CD8-positive, alpha-beta memory T cell (primary cell): ENCODE data around the gene RTP2. TPM values are rescaled to one million over a fixed set of nuclear protein-coding genes. Genes with fewer than 3 reads are reported as not detected.

Source experiments
- CTCF ChIA-PET: fragments of 350-600 bp; sonication (Branson Sonifier 250); formaldehyde crosslinking; loops from one replicate; lab custom pipeline; 2021; ENCODE audit warnings: antibody characterized with exemption; lab: Charles Lee
- POLR2A ChIA-PET: fragments of 350-600 bp; sonication (Branson Sonifier 250); formaldehyde crosslinking; loops from one replicate; lab custom pipeline; 2021; ENCODE audit warnings: antibody characterized with exemption; lab: Charles Lee
- DNase-seq, 5 donors: peaks; one replicate each; pipeline versions ENCODE4 v3.0.0 to v3.0.0-alpha.2; 2020 to 2022; ENCODE audit warnings: mixed read lengths in 1 of 5
- H3K27ac ChIP-seq: one replicate; pipeline ENCODE4 v1.7.0; 2013; ENCODE audit warnings: low read depth, mild to moderate bottlenecking, low read length, moderate library complexity
- H3K27me3 ChIP-seq: 2 replicates; pipeline ENCODE4 v1.7.0; 2013; ENCODE audit warnings: low read length, mild to moderate bottlenecking; ENCODE audit not compliant: insufficient read depth, poor library complexity, severe bottlenecking
- H3K36me3 ChIP-seq: 2 replicates; pipeline ENCODE4 v1.7.0; 2013; ENCODE audit warnings: mild to moderate bottlenecking, low read length, moderate library complexity; ENCODE audit not compliant: insufficient read depth
- H3K4me1 ChIP-seq: 2 replicates; pipeline ENCODE4 v1.7.0; 2013; ENCODE audit warnings: mild to moderate bottlenecking, low read length, moderate library complexity; ENCODE audit not compliant: insufficient read depth
- H3K4me3 ChIP-seq: 2 replicates; pipeline ENCODE4 v1.7.0; 2013; ENCODE audit warnings: mild to moderate bottlenecking, low read length
- H3K9me3 ChIP-seq: 2 replicates; pipeline ENCODE4 v1.7.0; 2013; ENCODE audit warnings: mild to moderate bottlenecking, low read length
- H3K27ac Mint-ChIP-seq, 8 donors: one replicate each; pipeline ENCODE4 v1.8.0; 2020 to 2021; ENCODE audit warnings: mixed read lengths in 8 of 8, mild to moderate bottlenecking in 6 of 8, inconsistent platforms in 3 of 8, moderate library complexity in 3 of 8
- H3K27me3 Mint-ChIP-seq, 2 donors: one replicate each; pipeline ENCODE4 v1.8.0; 2020 to 2021; ENCODE audit warnings: mixed read lengths in 2 of 2, mild to moderate bottlenecking in 1 of 2, moderate library complexity in 1 of 2
- H3K36me3 Mint-ChIP-seq, 3 donors: one replicate each; pipeline ENCODE4 v1.8.0; 2020 to 2021; ENCODE audit warnings: mixed read lengths in 3 of 3, inconsistent platforms in 1 of 3, mild to moderate bottlenecking in 1 of 3
- H3K4me1 Mint-ChIP-seq, 3 donors: one replicate each; pipeline ENCODE4 v1.8.0; 2020 to 2021; ENCODE audit warnings: mixed read lengths in 3 of 3, inconsistent platforms in 1 of 3, mild to moderate bottlenecking in 1 of 3
- H3K4me3 Mint-ChIP-seq, 7 donors: one replicate each; pipeline ENCODE4 v1.8.0; 2020 to 2021; ENCODE audit warnings: mixed read lengths in 7 of 7, mild to moderate bottlenecking in 6 of 7, moderate library complexity in 4 of 7, inconsistent platforms in 2 of 7
- H3K9me3 Mint-ChIP-seq, 5 donors: one replicate each; pipeline ENCODE4 v1.8.0; 2020 to 2022; ENCODE audit warnings: mixed read lengths in 5 of 5, mild to moderate bottlenecking in 3 of 5, moderate library complexity in 2 of 5, inconsistent platforms in 1 of 5
- polyA plus RNA-seq: library from polyadenylated mRNA; unstranded; fragments of 300-500 nt; fragmentation: Illumina TruSeq; gene quantifications from one replicate; pipeline ENCODE4 v1.2.3, GENCODE V29; 2021
- total RNA-seq, 2 experiments: library from RNA; stranded (reverse); gene quantifications; one replicate each; pipeline ENCODE4 v1.2.3, GENCODE V29; 2021

Gene RTP2
- total and polyA plus RNA-seq, 3 experiments from 2014 or later, result not detected

- POLR2A ChIA-PET, result interaction anchor here (0.6 to 1.1 kb wide), 9 partner anchors 369 to 1815 kb away, joined by 3 to 7 read pairs (median 5); partner anchors contain the start of gene RTP4
- peaks cover 21% of the 10 kb centered on the region for H3K4me1 ChIP-seq
- Mint-ChIP-seq H3K9me3 (peaks cover 0 to 2% (median 0%) of the 10 kb centered on the region in 5 donors), H3K4me1 (peaks cover 32 to 48% (median 46%) of the 10 kb centered on the region in 3 donors), H3K27me3 (peaks cover 0 to 9% of the 10 kb centered on the region in 2 donors), H3K36me3 (peaks cover 0 to 37% (median under 1%) of the 10 kb centered on the region in 3 donors), H3K27ac (peak overlapping the region; percentile 44 to 100 (median 94)), H3K4me3 (peak overlapping the region; percentile 91 to 99 (median 98))
- H3K27ac ChIP-seq, result no peak overlapping the region
- no peaks in the 10 kb centered on the region for H3K36me3 ChIP-seq
- no peak for DNase-seq
- no peaks in the 10 kb centered on the region for H3K27me3 ChIP-seq
- no peak overlapping the region for H3K4me3 ChIP-seq
- CTCF ChIA-PET, result interaction anchor here (0.7 to 6.4 kb wide), 9 partner anchors 121 to 1407 kb away, joined by 3 to 298 read pairs (median 54); no protein-coding TSS in a partner anchor
- H3K9me3 ChIP-seq, result no peaks in the 10 kb centered on the region
Measured at GRCh38 chr3:187737006-187737367, 34.6 kb upstream of the RTP2 start.

- Mint-ChIP-seq H3K9me3 (peaks cover 0 to 2% (median 0%) of the 10 kb centered on the region in 5 donors), H3K36me3 (peaks cover 0 to 42% (median 6%) of the 10 kb centered on the region in 3 donors), H3K4me1 (peaks cover 27 to 43% (median 41%) of the 10 kb centered on the region in 3 donors), H3K4me3 (peak overlapping the region; percentile 91 to 99 (median 98)), H3K27me3 (peaks cover 0 to 9% of the 10 kb centered on the region in 2 donors), H3K27ac (peak overlapping the region; percentile 47 to 100 (median 94))
- POLR2A ChIA-PET, result interaction anchor here (0.6 to 1.1 kb wide), 6 partner anchors 660 to 1814 kb away, joined by 3 to 7 read pairs (median 4); no protein-coding TSS in a partner anchor
- Histone ChIP-seq H3K9me3 (no peaks in the 10 kb centered on the region), H3K4me1 (peaks cover 16% of the 10 kb centered on the region), H3K4me3 (no peak overlapping the region), H3K36me3 (no peaks in the 10 kb centered on the region), H3K27me3 (no peaks in the 10 kb centered on the region), H3K27ac (no peak overlapping the region)
- no peak for DNase-seq
- CTCF ChIA-PET, result interaction anchor here (0.7 to 6.4 kb wide), 6 partner anchors 601 to 1408 kb away, joined by 3 to 298 read pairs (median 104); no protein-coding TSS in a partner anchor
Measured at GRCh38 chr3:187736418-187736871, 34.1 kb upstream of the RTP2 start.

GRCh38 chr3:187735837-187736236 is 33.5 kb upstream of the RTP2 start:
- Histone ChIP-seq H3K4me1 (peaks cover 16% of the 10 kb centered on the region), H3K36me3 (no peaks in the 10 kb centered on the region), H3K4me3 (no peak overlapping the region), H3K9me3 (no peaks in the 10 kb centered on the region), H3K27ac (no peak overlapping the region), H3K27me3 (no peaks in the 10 kb centered on the region)
- peak overlapping the region in 6 of 8 donors; percentile 30 to 99 (median 66) for H3K27ac Mint-ChIP-seq
- peaks cover 0 to 2% (median 0%) of the 10 kb centered on the region in 5 donors for H3K9me3 Mint-ChIP-seq
- DNase-seq, result no peak
- peaks cover 0 to 46% (median 6%) of the 10 kb centered on the region in 3 donors for H3K36me3 Mint-ChIP-seq
- CTCF ChIA-PET, result interaction anchor here (5.9 to 6.4 kb wide), 2 partner anchors 1013 to 1219 kb away, joined by 178 to 298 read pairs; no protein-coding TSS in a partner anchor
- POLR2A ChIA-PET, result no interaction called here
- H3K27me3 Mint-ChIP-seq, result peaks cover 0 to 9% of the 10 kb centered on the region in 2 donors
- H3K4me3 Mint-ChIP-seq, result peak overlapping the region in 3 of 7 donors; percentile 29 to 92 (median 81)
- peaks cover 21 to 38% (median 37%) of the 10 kb centered on the region in 3 donors for H3K4me1 Mint-ChIP-seq

GRCh38 chr3:187735383-187735782 is 33.0 kb upstream of the RTP2 start:
- ChIA-PET POLR2A (no interaction called here), CTCF (interaction anchor here (6.4 kb wide), 1 partner anchor 1219 kb away, joined by 298 read pairs; no protein-coding TSS in a partner anchor)
- H3K27me3 Mint-ChIP-seq, result peaks cover 0 to 9% of the 10 kb centered on the region in 2 donors
- H3K9me3 Mint-ChIP-seq, result peaks cover 0 to 2% (median 0%) of the 10 kb centered on the region in 5 donors
- H3K9me3 ChIP-seq, result no peaks in the 10 kb centered on the region
- DNase-seq, result no peak
- peaks cover 0 to 50% (median 9%) of the 10 kb centered on the region in 3 donors for H3K36me3 Mint-ChIP-seq
- H3K27me3 ChIP-seq, result no peaks in the 10 kb centered on the region
- H3K4me3 ChIP-seq, result no peak overlapping the region
- peak overlapping the region in 5 of 8 donors; percentile 9 to 99 (median 66) for H3K27ac Mint-ChIP-seq
- H3K4me3 Mint-ChIP-seq, result peak overlapping the region in 1 of 7 donors; percentile 92
- peaks cover 16 to 34% (median 33%) of the 10 kb centered on the region in 3 donors for H3K4me1 Mint-ChIP-seq
- peaks cover 13% of the 10 kb centered on the region for H3K4me1 ChIP-seq
- no peaks in the 10 kb centered on the region for H3K36me3 ChIP-seq
- H3K27ac ChIP-seq, result no peak overlapping the region

- H3K27ac Mint-ChIP-seq, result peak overlapping the region in 2 of 8 donors; percentile 9 to 99
- peaks cover 0 to 9% of the 10 kb centered on the region in 2 donors for H3K27me3 Mint-ChIP-seq
- peaks cover 8% of the 10 kb centered on the region for H3K4me1 ChIP-seq
- peaks cover 0 to 2% (median 0%) of the 10 kb centered on the region in 5 donors for H3K9me3 Mint-ChIP-seq
- ChIA-PET CTCF (interaction anchor here (0.9 to 1.2 kb wide), 3 partner anchors 12 to 1222 kb away, joined by 3 to 4 read pairs (median 4); no protein-coding TSS in a partner anchor), POLR2A (no interaction called here)
- H3K36me3 Mint-ChIP-seq, result peaks cover 0 to 56% (median 14%) of the 10 kb centered on the region in 3 donors
- peak overlapping the region in 2 of 7 donors; percentile 27 to 92 for H3K4me3 Mint-ChIP-seq
- H3K4me1 Mint-ChIP-seq, result peaks cover 12 to 30% (median 28%) of the 10 kb centered on the region in 3 donors
- DNase-seq, result no peak
- H3K36me3 ChIP-seq, result no peaks in the 10 kb centered on the region
- no peak overlapping the region for H3K4me3 ChIP-seq
- H3K27ac ChIP-seq, result no peak overlapping the region
- no peaks in the 10 kb centered on the region for H3K27me3 ChIP-seq
- H3K9me3 ChIP-seq, result no peaks in the 10 kb centered on the region
Measured at GRCh38 chr3:187734841-187735240, 32.5 kb upstream of the RTP2 start.

- H3K4me3 ChIP-seq, result no peak overlapping the region
- POLR2A ChIA-PET, result no interaction called here
Measured at GRCh38 chr3:187733371-187733770, 31.0 kb upstream of the RTP2 start.

GRCh38 chr3:187729598-187729997 is 27.2 kb upstream of the RTP2 start:
- peaks cover 37% of the 10 kb centered on the region for H3K36me3 ChIP-seq
- no peaks in the 10 kb centered on the region for H3K27me3 ChIP-seq
- ChIA-PET CTCF (interaction anchor here (1.7 kb wide), 1 partner anchor 10 kb away, joined by 18 read pairs; no protein-coding TSS in a partner anchor), POLR2A (no interaction called here)
- Mint-ChIP-seq H3K36me3 (peaks cover 0 to 93% (median 39%) of the 10 kb centered on the region in 3 donors), H3K27ac (peak overlapping the region in 1 of 8 donors; percentile 29), H3K27me3 (no peaks in the 10 kb centered on the region), H3K4me3 (no peak overlapping the region), H3K4me1 (no peaks in the 10 kb centered on the region), H3K9me3 (no peaks in the 10 kb centered on the region)
- H3K27ac ChIP-seq, result no peak overlapping the region
- no peaks in the 10 kb centered on the region for H3K4me1 ChIP-seq
- DNase-seq, result no peak
- H3K4me3 ChIP-seq, result no peak overlapping the region
- no peaks in the 10 kb centered on the region for H3K9me3 ChIP-seq

More at GRCh38 chr3:187733371-187733770, 31.0 kb upstream of the RTP2 start:
- H3K4me3 Mint-ChIP-seq, result no peak overlapping the region
- peaks cover 0 to 2% (median 0%) of the 10 kb centered on the region in 5 donors for H3K9me3 Mint-ChIP-seq
- Histone ChIP-seq H3K27me3 (no peaks in the 10 kb centered on the region), H3K27ac (no peak overlapping the region), H3K4me1 (peaks cover 8% of the 10 kb centered on the region), H3K36me3 (peaks cover 10% of the 10 kb centered on the region), H3K9me3 (no peaks in the 10 kb centered on the region)
- CTCF ChIA-PET, result interaction anchor here (1.6 kb wide), 1 partner anchor 1016 kb away, joined by 3 read pairs; no protein-coding TSS in a partner anchor
- peak overlapping the region in 1 of 8 donors; percentile 9 for H3K27ac Mint-ChIP-seq
- H3K27me3 Mint-ChIP-seq, result peaks cover 0 to 9% of the 10 kb centered on the region in 2 donors
- peaks cover 0 to 58% (median 25%) of the 10 kb centered on the region in 3 donors for H3K36me3 Mint-ChIP-seq
- H3K4me1 Mint-ChIP-seq, result peaks cover 12 to 20% (median 17%) of the 10 kb centered on the region in 3 donors
- no peak for DNase-seq
